CD4-positive, CD25-positive, alpha-beta regulatory T cell (primary cell): ENCODE data around the gene RNF144A. TPM values are rescaled to one million over a fixed set of nuclear protein-coding genes. Genes with fewer than 3 reads are reported as not detected.
A peak's percentile ranks its signal among the peaks of the same experiment; 100 is the strongest.

Experiments
- ATAC-seq, 2 donors: fragments of 150-1000 bp; cut with Tn5 transposase; one replicate each; pipeline ENCODE4 v1.10.0; 2021; ENCODE audit warnings: low read depth in 2 of 2, moderate number of reproducible peaks in 2 of 2, moderate library complexity in 1 of 2
- DNase-seq, 3 donors: peaks; one replicate each; pipeline versions ENCODE4 v3.0.0 to v3.0.0-alpha.2; 2012 to 2022; ENCODE audit warnings: mixed read lengths in 1 of 3
- H3K27ac ChIP-seq: one replicate; pipeline ENCODE4 v1.7.0; 2013; ENCODE audit warnings: mild to moderate bottlenecking, low read length; ENCODE audit not compliant: insufficient read depth, poor library complexity, severe bottlenecking
- H3K27me3 ChIP-seq: one replicate; pipeline ENCODE4 v1.7.0; 2013; ENCODE audit warnings: low read length; ENCODE audit not compliant: control insufficient read depth, insufficient read depth
- H3K36me3 ChIP-seq: one replicate; pipeline ENCODE4 v1.7.0; 2013; ENCODE audit warnings: mild to moderate bottlenecking, low read length, moderate library complexity; ENCODE audit not compliant: control insufficient read depth, insufficient read depth
- H3K4me1 ChIP-seq: 2 replicates; pipeline ENCODE4 v1.7.0; 2013; ENCODE audit warnings: mild to moderate bottlenecking, low read length; ENCODE audit not compliant: insufficient read depth, control insufficient read depth, poor library complexity, severe bottlenecking
- H3K4me3 ChIP-seq: one replicate; pipeline ENCODE4 v1.7.0; 2013; ENCODE audit warnings: low read depth, mild to moderate bottlenecking, low read length, moderate library complexity
- H3K9me3 ChIP-seq, 2 experiments: 1 replicate in 1 of 2; 2 replicates in 1 of 2; pipeline ENCODE4 v1.7.0; 2013; ENCODE audit warnings: low read length in 2 of 2, mild to moderate bottlenecking in 1 of 2, moderate library complexity in 1 of 2; ENCODE audit not compliant: control insufficient read depth in 2 of 2
- H3K27ac Mint-ChIP-seq, 3 donors: one replicate each; pipeline ENCODE4 v1.8.0; 2020 to 2022; ENCODE audit warnings: mild to moderate bottlenecking in 3 of 3, mixed read lengths in 3 of 3, moderate library complexity in 2 of 3
- H3K27me3 Mint-ChIP-seq: one replicate; pipeline ENCODE4 v1.8.0; 2022; ENCODE audit warnings: mild to moderate bottlenecking, mixed read lengths
- H3K36me3 Mint-ChIP-seq: one replicate; pipeline ENCODE4 v1.8.0; 2020; ENCODE audit warnings: mixed read lengths
- H3K4me1 Mint-ChIP-seq, 4 donors: one replicate each; pipeline ENCODE4 v1.8.0; 2020 to 2022; ENCODE audit warnings: mixed read lengths in 4 of 4, mild to moderate bottlenecking in 1 of 4
- H3K4me3 Mint-ChIP-seq, 4 donors: one replicate each; pipeline ENCODE4 v1.8.0; 2020 to 2022; ENCODE audit warnings: mild to moderate bottlenecking in 4 of 4, mixed read lengths in 4 of 4, moderate library complexity in 3 of 4
- H3K9me3 Mint-ChIP-seq, 7 donors: one replicate each; pipeline ENCODE4 v1.8.0; 2020 to 2022; ENCODE audit warnings: mixed read lengths in 7 of 7, mild to moderate bottlenecking in 3 of 7, moderate library complexity in 2 of 7
- polyA plus RNA-seq, 4 donors: library from polyadenylated mRNA; unstranded; fragments of 300-500 nt; fragmentation: Illumina TruSeq; gene quantifications; one replicate each; pipeline ENCODE4 v1.2.3, GENCODE V29; 2021
- total RNA-seq: library from RNA; stranded (reverse); gene quantifications from one replicate; pipeline ENCODE4 v1.2.3, GENCODE V29; 2022

Gene RNF144A
- total and polyA plus RNA-seq, 5 donors from 2014 or later: 4.8 to 11.4 (median 8.3) TPM

DNA sequence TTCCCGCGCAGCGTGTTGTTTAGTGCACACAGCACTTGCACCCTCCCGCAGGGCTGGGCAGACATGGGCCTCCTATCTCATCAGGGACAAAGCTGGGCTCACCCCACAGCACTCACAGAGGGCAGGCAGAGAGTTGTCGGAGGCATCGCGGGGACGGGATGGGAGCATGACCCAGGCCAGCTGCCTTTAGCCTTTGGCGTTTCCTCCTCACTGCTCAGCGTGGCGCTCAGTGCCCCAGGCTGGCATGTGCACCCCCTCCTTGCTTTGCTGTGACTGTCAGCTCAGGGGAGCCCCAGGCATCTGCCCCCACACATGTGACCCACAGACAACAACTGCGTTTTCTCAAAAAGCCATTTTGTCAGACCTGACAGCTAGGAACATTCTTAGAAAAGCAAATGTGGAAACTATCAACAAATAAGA is 101.1 kb downstream of the RNF144A start:
- no peaks in the 10 kb centered on the region for H3K4me1 ChIP-seq
- no peaks in the 10 kb centered on the region for H3K27me3 Mint-ChIP-seq
- no peaks in the 10 kb centered on the region for H3K27me3 ChIP-seq
- H3K36me3 ChIP-seq: peaks cover 5% of the 10 kb centered on the region
- ATAC-seq (no peak), DNase-seq (no peak)
- peak overlapping the region in 1 of 3 donors; percentile 43 for H3K27ac Mint-ChIP-seq
- H3K4me3 Mint-ChIP-seq: no peak overlapping the region
- H3K9me3 Mint-ChIP-seq: no peaks in the 10 kb centered on the region
- H3K9me3 ChIP-seq: no peaks in the 10 kb centered on the region
- H3K4me3 ChIP-seq: no peak overlapping the region
- peaks cover 0 to 15% (median 12%) of the 10 kb centered on the region in 4 donors for H3K4me1 Mint-ChIP-seq
- H3K27ac ChIP-seq: no peak overlapping the region
- peaks cover 29% of the 10 kb centered on the region for H3K36me3 Mint-ChIP-seq

DNA sequence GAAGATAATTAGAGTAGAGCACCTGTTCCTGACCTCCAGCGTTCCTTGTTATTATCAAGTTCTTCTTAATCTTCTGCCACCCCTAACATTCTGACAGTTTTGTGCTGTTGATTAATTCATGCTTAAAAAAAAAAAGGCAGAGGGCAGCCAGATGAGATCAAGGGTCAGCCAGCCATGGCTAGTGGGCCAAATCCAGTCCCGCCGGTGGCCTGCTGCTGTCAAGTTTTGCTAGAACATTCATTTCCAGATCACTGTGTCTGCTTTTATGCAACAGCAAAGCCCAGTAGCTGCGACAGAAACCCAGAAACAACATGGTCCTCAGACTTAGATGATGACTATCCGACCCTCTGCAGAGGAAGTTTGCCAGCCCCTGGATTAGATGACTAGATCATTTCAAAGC is 101.6 kb downstream of the RNF144A start:
- Histone ChIP-seq H3K36me3 (peaks cover 5% of the 10 kb centered on the region), H3K27me3 (no peaks in the 10 kb centered on the region), H3K4me3 (no peak overlapping the region), H3K27ac (no peak overlapping the region), H3K9me3 (no peaks in the 10 kb centered on the region), H3K4me1 (no peaks in the 10 kb centered on the region)
- H3K27me3 Mint-ChIP-seq: no peaks in the 10 kb centered on the region
- no peak overlapping the region for H3K4me3 Mint-ChIP-seq
- DNase-seq: no peak
- peaks cover 32% of the 10 kb centered on the region for H3K36me3 Mint-ChIP-seq
- no peaks in the 10 kb centered on the region for H3K9me3 Mint-ChIP-seq
- no peak overlapping the region for H3K27ac Mint-ChIP-seq
- peaks cover 0 to 11% (median 10%) of the 10 kb centered on the region in 4 donors for H3K4me1 Mint-ChIP-seq
- no peak for ATAC-seq

DNA sequence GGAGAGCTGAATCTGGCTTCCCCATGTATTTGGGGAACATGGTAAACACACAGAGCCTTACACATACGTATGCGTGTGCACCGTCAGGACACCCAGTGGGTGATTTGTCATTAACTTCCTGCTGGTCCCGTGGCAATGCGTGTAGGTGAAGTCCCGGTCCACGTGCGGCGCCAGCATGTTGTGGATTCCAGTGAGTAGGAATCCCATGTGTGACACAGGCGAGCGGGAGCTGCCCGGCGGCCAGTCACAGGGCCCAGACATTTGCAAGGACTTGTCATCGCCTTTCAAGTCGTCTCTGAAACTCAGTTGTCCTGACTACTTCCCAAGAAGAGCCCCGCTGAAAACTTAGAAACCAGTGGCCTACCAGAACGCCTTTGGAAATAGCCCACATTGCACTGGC is 102.0 kb downstream of the RNF144A start:
- Histone ChIP-seq H3K36me3 (peaks cover 5% of the 10 kb centered on the region), H3K9me3 (no peaks in the 10 kb centered on the region), H3K4me1 (no peaks in the 10 kb centered on the region), H3K27ac (no peak overlapping the region), H3K27me3 (no peaks in the 10 kb centered on the region), H3K4me3 (no peak overlapping the region)
- peaks cover 32% of the 10 kb centered on the region for H3K36me3 Mint-ChIP-seq
- no peak overlapping the region for H3K4me3 Mint-ChIP-seq
- DNase-seq (no peak), ATAC-seq (no peak)
- peaks cover 0 to 9% (median 7%) of the 10 kb centered on the region in 4 donors for H3K4me1 Mint-ChIP-seq
- H3K9me3 Mint-ChIP-seq: no peaks in the 10 kb centered on the region
- H3K27me3 Mint-ChIP-seq: no peaks in the 10 kb centered on the region
- no peak overlapping the region for H3K27ac Mint-ChIP-seq

DNA sequence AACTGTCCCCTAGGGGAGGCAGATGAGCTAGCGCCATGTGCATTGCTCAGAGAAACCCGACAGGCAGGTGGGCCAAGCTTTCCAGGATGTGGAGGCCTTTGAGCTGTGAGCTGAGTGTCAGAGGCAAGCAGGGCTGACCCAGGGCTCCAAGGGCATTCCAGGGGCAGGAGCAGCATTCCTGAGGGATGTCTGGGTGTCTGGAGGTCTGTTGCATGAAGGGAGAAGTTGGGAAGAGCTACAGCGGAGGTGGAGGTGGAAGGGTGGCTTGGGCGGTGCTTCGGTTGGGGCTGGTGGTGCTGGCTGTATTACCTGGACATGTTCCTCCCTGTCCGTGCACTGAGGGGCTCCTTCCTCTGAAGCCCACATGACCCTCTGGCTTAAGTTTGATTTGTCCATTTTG is 102.8 kb downstream of the RNF144A start:
- Histone ChIP-seq H3K27ac (no peak overlapping the region), H3K27me3 (no peaks in the 10 kb centered on the region), H3K36me3 (peaks cover 11% of the 10 kb centered on the region), H3K4me3 (no peak overlapping the region), H3K4me1 (no peaks in the 10 kb centered on the region), H3K9me3 (no peaks in the 10 kb centered on the region)
- no peaks in the 10 kb centered on the region for H3K27me3 Mint-ChIP-seq
- no peak overlapping the region for H3K27ac Mint-ChIP-seq
- H3K9me3 Mint-ChIP-seq: no peaks in the 10 kb centered on the region
- no peak overlapping the region for H3K4me3 Mint-ChIP-seq
- peaks cover 32% of the 10 kb centered on the region for H3K36me3 Mint-ChIP-seq
- DNase-seq (no peak), ATAC-seq (no peak)
- peaks cover 0 to 2% (median 0%) of the 10 kb centered on the region in 4 donors for H3K4me1 Mint-ChIP-seq

DNA sequence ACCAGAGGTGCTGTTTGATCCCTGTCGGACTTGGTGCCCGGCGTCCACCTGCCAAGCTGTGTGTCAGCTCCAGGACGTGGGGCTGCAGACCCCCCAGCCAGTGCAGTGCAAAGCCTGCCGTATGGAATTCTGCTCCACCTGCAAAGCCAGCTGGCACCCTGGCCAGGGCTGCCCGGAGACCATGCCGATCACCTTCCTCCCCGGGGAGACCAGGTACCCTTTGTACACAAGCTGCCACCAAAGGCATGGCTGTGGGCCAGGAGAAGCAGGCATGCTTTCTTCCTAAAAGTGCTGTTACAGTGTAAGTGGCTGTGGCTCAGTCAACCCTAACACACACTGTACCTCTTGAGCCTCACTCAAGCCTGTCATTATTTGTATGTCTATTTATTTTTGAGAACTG is 103.3 kb downstream of the RNF144A start:
- DNase-seq (no peak), ATAC-seq (no peak)
- H3K9me3 Mint-ChIP-seq: no peaks in the 10 kb centered on the region
- Histone ChIP-seq H3K4me1 (no peaks in the 10 kb centered on the region), H3K36me3 (peaks cover 11% of the 10 kb centered on the region), H3K9me3 (no peaks in the 10 kb centered on the region), H3K27me3 (no peaks in the 10 kb centered on the region), H3K27ac (no peak overlapping the region), H3K4me3 (no peak overlapping the region)
- H3K36me3 Mint-ChIP-seq: peaks cover 32% of the 10 kb centered on the region
- H3K27me3 Mint-ChIP-seq: no peaks in the 10 kb centered on the region
- H3K4me1 Mint-ChIP-seq: peaks cover 0 to 2% (median 0%) of the 10 kb centered on the region in 4 donors
- H3K27ac Mint-ChIP-seq: no peak overlapping the region
- no peak overlapping the region for H3K4me3 Mint-ChIP-seq

DNA sequence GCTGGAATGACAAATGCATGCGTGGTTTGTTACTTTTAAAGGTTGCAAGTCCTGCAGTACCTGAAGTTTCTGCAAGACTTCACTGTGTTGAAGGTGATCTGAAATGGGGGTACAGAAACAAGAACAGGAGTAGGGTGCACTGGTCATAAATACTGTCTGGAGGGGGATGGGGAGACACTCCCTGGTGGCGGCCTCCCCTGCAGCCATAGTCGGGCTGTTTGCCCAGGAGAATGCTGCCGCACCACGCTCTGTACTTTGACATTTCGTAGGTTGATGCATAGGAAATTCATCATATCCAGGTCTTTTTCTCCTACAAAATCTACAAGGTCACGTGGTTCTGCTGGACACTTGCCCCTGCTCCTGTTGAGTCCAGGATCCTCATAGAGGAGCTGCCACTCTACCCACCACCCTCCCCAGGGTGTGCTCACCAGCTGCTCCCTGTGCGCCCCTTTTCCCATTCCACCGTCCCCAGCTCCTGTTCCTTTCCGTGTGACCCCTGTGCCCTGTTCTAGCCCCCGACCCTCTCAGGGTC is 103.8 kb downstream of the RNF144A start:
- H3K4me3 ChIP-seq: no peak overlapping the region
- no peak for ATAC-seq
- H3K9me3 ChIP-seq: no peaks in the 10 kb centered on the region
- H3K27me3 Mint-ChIP-seq: no peaks in the 10 kb centered on the region
- H3K27ac ChIP-seq: no peak overlapping the region
- no peaks in the 10 kb centered on the region for H3K9me3 Mint-ChIP-seq
- no peaks in the 10 kb centered on the region for H3K4me1 ChIP-seq
- no peak overlapping the region for H3K4me3 Mint-ChIP-seq
- H3K4me1 Mint-ChIP-seq: peaks cover 0 to 2% (median 0%) of the 10 kb centered on the region in 4 donors
- no peaks in the 10 kb centered on the region for H3K27me3 ChIP-seq
- DNase-seq: no peak
- H3K27ac Mint-ChIP-seq: peak overlapping the region in 1 of 3 donors; percentile 73
- peaks cover 32% of the 10 kb centered on the region for H3K36me3 Mint-ChIP-seq
- peaks cover 11% of the 10 kb centered on the region for H3K36me3 ChIP-seq

DNA sequence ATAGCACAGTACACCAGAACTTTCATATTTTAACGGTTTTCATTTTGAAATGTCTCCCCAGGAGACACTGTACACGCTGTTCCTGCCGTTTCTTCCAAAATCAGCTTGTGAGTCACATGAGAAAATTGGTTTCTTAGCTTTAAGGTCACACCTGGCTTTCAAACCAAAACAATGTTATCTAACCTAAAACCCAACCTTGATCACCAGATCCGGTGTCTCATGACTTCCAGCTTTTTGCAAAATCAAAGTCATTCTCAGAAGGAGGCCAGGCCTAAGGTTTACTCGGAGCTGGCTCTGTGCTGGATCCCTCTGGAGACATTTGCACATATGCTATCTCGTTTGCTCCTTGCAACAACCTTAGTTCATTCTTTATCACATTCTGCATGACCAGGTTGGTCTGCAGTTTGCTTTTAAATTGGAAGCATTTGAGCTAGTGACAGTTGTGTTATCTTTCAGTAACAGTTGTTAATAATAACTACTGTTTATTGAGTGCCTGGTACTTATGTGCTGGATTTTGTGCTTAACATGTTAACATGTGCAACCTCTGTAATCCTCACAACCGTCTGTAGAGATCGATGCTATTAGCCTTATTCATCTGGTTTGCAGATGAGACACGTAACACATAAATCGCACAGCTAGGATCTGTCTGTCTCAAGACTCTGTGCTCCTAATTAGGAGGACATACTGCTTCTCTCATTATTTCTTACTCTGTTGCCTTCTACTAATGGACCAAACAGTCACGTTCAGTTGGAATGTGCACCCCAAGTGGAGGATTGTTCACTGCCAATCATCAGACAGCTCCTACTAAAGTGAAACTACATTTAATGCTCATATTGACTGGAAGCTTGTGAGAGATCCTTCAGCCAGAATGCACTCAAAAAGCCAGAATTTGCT is 105.5 kb downstream of the RNF144A start:
- Histone ChIP-seq H3K4me1 (no peaks in the 10 kb centered on the region), H3K4me3 (no peak overlapping the region), H3K36me3 (peaks cover 13% of the 10 kb centered on the region), H3K9me3 (no peaks in the 10 kb centered on the region), H3K27me3 (no peaks in the 10 kb centered on the region), H3K27ac (no peak overlapping the region)
- peaks cover 0 to 2% (median 0%) of the 10 kb centered on the region in 4 donors for H3K4me1 Mint-ChIP-seq
- no peaks in the 10 kb centered on the region for H3K9me3 Mint-ChIP-seq
- H3K27ac Mint-ChIP-seq: peak overlapping the region in 1 of 3 donors; percentile 48
- H3K4me3 Mint-ChIP-seq: no peak overlapping the region
- ATAC-seq (no peak), DNase-seq (no peak)
- no peaks in the 10 kb centered on the region for H3K27me3 Mint-ChIP-seq
- peaks cover 32% of the 10 kb centered on the region for H3K36me3 Mint-ChIP-seq
